GM23338 (cell line): ENCODE data around the gene THUMPD3.

ENCODE experiments used
- CREB1 ChIP-seq: fragments of 250-450 bp; sonication (Bioruptor Pico); IDR thresholded peaks from 2 replicates; pipeline ENCODE4 v1.5.0; 2020; ENCODE audit warnings: low read depth, mild to moderate bottlenecking, moderate library complexity
- ETS1 ChIP-seq: IDR thresholded peaks from 2 replicates; pipeline ENCODE4 v1.6.1; 2016; ENCODE audit warnings: antibody characterized with exemption
- EZH2 ChIP-seq: fragments of 200-600 bp; sonication (generic); IDR thresholded peaks from one replicate; pipeline ENCODE4 v1.8.0; 2017; ENCODE audit warnings: antibody characterized with exemption, mild to moderate bottlenecking, low read depth; ENCODE audit not compliant: unreplicated experiment
- EZH2phosphoT487 ChIP-seq: fragments of 200-600 bp; sonication (generic); IDR thresholded peaks from one replicate; pipeline ENCODE4 v1.8.1; 2018; ENCODE audit warnings: antibody characterized with exemption; ENCODE audit not compliant: unreplicated experiment
- JUNB ChIP-seq: IDR thresholded peaks from one replicate; pipeline ENCODE4 v1.6.1; 2016; ENCODE audit warnings: antibody characterized with exemption; ENCODE audit not compliant: unreplicated experiment
- POLR2AphosphoS5 ChIP-seq: IDR thresholded peaks from 2 replicates; pipeline ENCODE4 v1.6.1; 2016; ENCODE audit warnings: antibody characterized with exemption, low read depth
- TF ChIP-seq, protein P1 (sequence below), 2 experiments: fragments of 200-600 bp in 1 of 2; sonication (generic) in 1 of 2; conservative IDR thresholded peaks; 2 replicates each; pipeline versions ENCODE4 v1.5.1 to v1.6.1; 2016 to 2017; ENCODE audit warnings: antibody characterized with exemption in 2 of 2, low read depth in 2 of 2, mild to moderate bottlenecking in 2 of 2, moderate library complexity in 1 of 2
- TF ChIP-seq, protein P2 (sequence below): IDR thresholded peaks from one replicate; pipeline ENCODE4 v1.6.1; 2018; ENCODE audit warnings: antibody characterized with exemption; ENCODE audit not compliant: unreplicated experiment

- TF ChIP-seq, protein P1, sequence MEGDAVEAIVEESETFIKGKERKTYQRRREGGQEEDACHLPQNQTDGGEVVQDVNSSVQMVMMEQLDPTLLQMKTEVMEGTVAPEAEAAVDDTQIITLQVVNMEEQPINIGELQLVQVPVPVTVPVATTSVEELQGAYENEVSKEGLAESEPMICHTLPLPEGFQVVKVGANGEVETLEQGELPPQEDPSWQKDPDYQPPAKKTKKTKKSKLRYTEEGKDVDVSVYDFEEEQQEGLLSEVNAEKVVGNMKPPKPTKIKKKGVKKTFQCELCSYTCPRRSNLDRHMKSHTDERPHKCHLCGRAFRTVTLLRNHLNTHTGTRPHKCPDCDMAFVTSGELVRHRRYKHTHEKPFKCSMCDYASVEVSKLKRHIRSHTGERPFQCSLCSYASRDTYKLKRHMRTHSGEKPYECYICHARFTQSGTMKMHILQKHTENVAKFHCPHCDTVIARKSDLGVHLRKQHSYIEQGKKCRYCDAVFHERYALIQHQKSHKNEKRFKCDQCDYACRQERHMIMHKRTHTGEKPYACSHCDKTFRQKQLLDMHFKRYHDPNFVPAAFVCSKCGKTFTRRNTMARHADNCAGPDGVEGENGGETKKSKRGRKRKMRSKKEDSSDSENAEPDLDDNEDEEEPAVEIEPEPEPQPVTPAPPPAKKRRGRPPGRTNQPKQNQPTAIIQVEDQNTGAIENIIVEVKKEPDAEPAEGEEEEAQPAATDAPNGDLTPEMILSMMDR (conservative IDR thresholded peaks at IDR 0.05; ENCODE audit: low read depth in 2 of 2): no peak
- TF ChIP-seq EZH2phosphoT487 (no peak), EZH2 (no peak), POLR2AphosphoS5 (no peak), CREB1 (no peak), JUNB (no peak), ETS1 (no peak)
- TF ChIP-seq, protein P2, sequence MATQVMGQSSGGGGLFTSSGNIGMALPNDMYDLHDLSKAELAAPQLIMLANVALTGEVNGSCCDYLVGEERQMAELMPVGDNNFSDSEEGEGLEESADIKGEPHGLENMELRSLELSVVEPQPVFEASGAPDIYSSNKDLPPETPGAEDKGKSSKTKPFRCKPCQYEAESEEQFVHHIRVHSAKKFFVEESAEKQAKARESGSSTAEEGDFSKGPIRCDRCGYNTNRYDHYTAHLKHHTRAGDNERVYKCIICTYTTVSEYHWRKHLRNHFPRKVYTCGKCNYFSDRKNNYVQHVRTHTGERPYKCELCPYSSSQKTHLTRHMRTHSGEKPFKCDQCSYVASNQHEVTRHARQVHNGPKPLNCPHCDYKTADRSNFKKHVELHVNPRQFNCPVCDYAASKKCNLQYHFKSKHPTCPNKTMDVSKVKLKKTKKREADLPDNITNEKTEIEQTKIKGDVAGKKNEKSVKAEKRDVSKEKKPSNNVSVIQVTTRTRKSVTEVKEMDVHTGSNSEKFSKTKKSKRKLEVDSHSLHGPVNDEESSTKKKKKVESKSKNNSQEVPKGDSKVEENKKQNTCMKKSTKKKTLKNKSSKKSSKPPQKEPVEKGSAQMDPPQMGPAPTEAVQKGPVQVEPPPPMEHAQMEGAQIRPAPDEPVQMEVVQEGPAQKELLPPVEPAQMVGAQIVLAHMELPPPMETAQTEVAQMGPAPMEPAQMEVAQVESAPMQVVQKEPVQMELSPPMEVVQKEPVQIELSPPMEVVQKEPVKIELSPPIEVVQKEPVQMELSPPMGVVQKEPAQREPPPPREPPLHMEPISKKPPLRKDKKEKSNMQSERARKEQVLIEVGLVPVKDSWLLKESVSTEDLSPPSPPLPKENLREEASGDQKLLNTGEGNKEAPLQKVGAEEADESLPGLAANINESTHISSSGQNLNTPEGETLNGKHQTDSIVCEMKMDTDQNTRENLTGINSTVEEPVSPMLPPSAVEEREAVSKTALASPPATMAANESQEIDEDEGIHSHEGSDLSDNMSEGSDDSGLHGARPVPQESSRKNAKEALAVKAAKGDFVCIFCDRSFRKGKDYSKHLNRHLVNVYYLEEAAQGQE: no peak
Measured at GRCh38 chr3:9347887-9348286, 15.0 kb upstream of the THUMPD3 start.
